Fibroblast of mammary gland (primary cell): ENCODE results near the gene KRT74.

ENCODE experiments used
- DNase-seq: peaks from one replicate; pipeline ENCODE4 v3.0.0-alpha.2; 2010; ENCODE audit warnings: low read depth
- H3K4me3 ChIP-seq: 2 replicates; pipeline ENCODE4 v1.5.1; 2011; ENCODE audit warnings: low read depth, mild to moderate bottlenecking, low read length, moderate library complexity; ENCODE audit not compliant: control insufficient read depth
- CTCF ChIP-seq: conservative IDR thresholded peaks from 2 replicates; pipeline ENCODE4 v1.5.1; 2011; ENCODE audit warnings: low read depth, low read length, inconsistent platforms; ENCODE audit not compliant: control insufficient read depth, insufficient read depth

The KRT74 gene

DNA sequence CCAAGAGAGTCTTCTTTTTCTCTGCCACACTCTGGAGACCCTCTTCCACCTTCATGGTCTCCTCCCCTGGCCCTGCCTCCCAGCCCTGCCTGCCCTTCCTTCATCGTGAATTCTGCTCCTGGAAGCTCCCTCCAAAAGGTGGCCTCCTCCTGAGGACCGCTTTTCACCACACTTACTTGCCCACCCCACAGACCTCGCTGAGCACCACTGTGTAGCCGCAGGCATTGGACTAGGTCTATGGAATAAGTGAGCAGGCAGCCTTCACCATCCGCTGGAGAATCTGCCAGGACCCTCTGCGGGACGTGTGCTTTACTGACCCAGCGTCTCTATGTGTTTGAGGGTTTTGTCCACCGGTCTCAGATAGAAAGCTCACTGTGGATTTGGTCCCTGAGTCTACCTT, 43.8 kb downstream of the KRT74 start:
- no peak overlapping the region for H3K4me3 ChIP-seq
- DNase-seq, result no peak
- no peak for TF ChIP-seq CTCF

DNA sequence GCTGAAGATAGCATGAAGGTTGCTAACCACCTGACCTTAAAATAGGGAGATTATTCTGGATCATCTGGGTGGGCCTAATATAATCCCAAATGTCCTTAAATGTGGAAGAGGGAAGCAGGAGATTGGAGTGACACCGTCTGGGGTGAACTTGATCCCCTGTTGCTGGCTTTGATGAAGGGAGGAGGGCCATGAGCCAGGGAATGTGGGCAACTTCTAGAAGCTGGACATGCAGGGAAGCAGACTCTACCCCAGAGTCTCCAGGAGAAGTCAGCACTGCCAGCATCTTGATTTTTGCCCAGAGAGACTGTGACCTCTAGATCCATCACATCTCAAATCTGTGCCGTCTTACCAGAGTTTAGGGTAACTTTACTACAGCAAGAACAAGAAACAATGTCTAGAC, 44.2 kb downstream of the KRT74 start:
- no peak for TF ChIP-seq CTCF
- no peak for DNase-seq

GRCh38 chr12:52528641-52529143, 45.0 kb downstream of the KRT74 start:
- no peak for TF ChIP-seq CTCF
- DNase-seq, result no peak
- no peak overlapping the region for H3K4me3 ChIP-seq

More for the DNA sequence above, 44.2 kb downstream of the KRT74 start:
- no peak overlapping the region for H3K4me3 ChIP-seq

GRCh38 chr12:52527121-52527800, 46.4 kb downstream of the KRT74 start:
- no peak for DNase-seq
- TF ChIP-seq CTCF, result no peak
- no peak overlapping the region for H3K4me3 ChIP-seq

GRCh38 chr12:52526511-52526951, 47.1 kb downstream of the KRT74 start:
- H3K4me3 ChIP-seq, result no peak overlapping the region
- DNase-seq, result no peak
- TF ChIP-seq CTCF, result no peak

- H3K4me3 ChIP-seq, result no peak overlapping the region
- no peak for DNase-seq
- TF ChIP-seq CTCF, result no peak
Measured at GRCh38 chr12:52525661-52526499, 47.8 kb downstream of the KRT74 start.
